Measurements from ENCODE around the gene ZNF337. TPM values are rescaled to one million over a fixed set of nuclear protein-coding genes. Genes with fewer than 3 reads are reported as not detected.

The ZNF337 gene
- total and polyA plus RNA-seq, 2 of the 13 experiments (the other 11 are each of a cell fraction or from before 2014, with no cell fraction given) = 17.0 to 19.6 TPM

GRCh38 chr20:25696371-25697131 is at the start of gene ZNF337 (continued):
- TF ChIP-seq PAX8 (CRISPR knock-in tag; IDR thresholded peaks at IDR 0.05; ENCODE audit: borderline replicate concordance) (no peak; the same call in none of the 2 replicates), ZKSCAN1 (IDR thresholded peaks at IDR 0.05; ENCODE audit: low read length) (no peak), TOPORS (CRISPR knock-in tag; IDR thresholded peaks at IDR 0.05) (peak; percentile 95), TFDP2 (CRISPR knock-in tag; IDR thresholded peaks at IDR 0.05) (peak; percentile 93), TAF1 (CRISPR knock-in tag; IDR thresholded peaks at IDR 0.05) (peak; percentile 98), ZKSCAN5 (CRISPR knock-in tag; IDR thresholded peaks at IDR 0.05) (no peak; the same call in none of the 2 replicates), ATF3 (CRISPR knock-in tag; IDR thresholded peaks at IDR 0.05) (peak; percentile 94), ZNF7 (CRISPR knock-in tag; IDR thresholded peaks at IDR 0.05) (no peak), ZNF530 (CRISPR knock-in tag; IDR thresholded peaks at IDR 0.05; ENCODE audit: low read depth) (no peak), SP5 (CRISPR knock-in tag; IDR thresholded peaks at IDR 0.05; ENCODE audit: borderline replicate concordance, low read depth) (peak; percentile 44), ZNF382 (CRISPR knock-in tag; IDR thresholded peaks at IDR 0.05; ENCODE audit: borderline replicate concordance) (no peak), BATF2 (CRISPR knock-in tag; IDR thresholded peaks at IDR 0.05) (no peak), KIAA2018 (CRISPR knock-in tag; IDR thresholded peaks at IDR 0.05; ENCODE audit: borderline replicate concordance) (no peak; the same call in 1 of the 2 replicates), EZH2 (conservative IDR thresholded peaks at IDR 0.05; ENCODE audit: low read depth, low read length) (no peak), NCOA2 (CRISPR knock-in tag; IDR thresholded peaks at IDR 0.05) (peak; percentile 71), ZFP91 (CRISPR knock-in tag; IDR thresholded peaks at IDR 0.05; ENCODE audit: borderline replicate concordance) (peak; percentile 98)
